ENCODE measurements around the gene UBXN4.

Gene UBXN4

GRCh38 chr2:135762530-135762929 lies 20.9 kb downstream of the UBXN4 start:
- Histone ChIP-seq H3K36me3 (ENCODE audit: control insufficient read depth, insufficient read depth, low read length) (peaks cover 81% of the 10 kb centered on the region), H3K27ac (ENCODE audit: low read depth, low read length) (no peak overlapping the region), H3K9me3 (ENCODE audit: control insufficient read depth, insufficient read depth, low read length) (no peaks in the 10 kb centered on the region), H3K4me3 (ENCODE audit: low read depth, low read length) (no peak overlapping the region), H3K4me1 (ENCODE audit: control insufficient read depth, insufficient read depth, low read length) (no peaks in the 10 kb centered on the region), H3K27me3 (ENCODE audit: control insufficient read depth, insufficient read depth, low read length) (no peaks in the 10 kb centered on the region), H3K9ac (ENCODE audit: low read depth, low read length) (no peak overlapping the region)

GRCh38 chr2:135768863-135769262 lies 27.2 kb downstream of the UBXN4 start:
- H3K4me1 ChIP-seq (ENCODE audit: control insufficient read depth, insufficient read depth, low read length) = no peaks in the 10 kb centered on the region
- H3K27ac ChIP-seq (ENCODE audit: low read depth, low read length) = no peak overlapping the region
- no peak overlapping the region for H3K9ac ChIP-seq (ENCODE audit: low read depth, low read length)
- H3K4me3 ChIP-seq (ENCODE audit: low read depth, low read length) = no peak overlapping the region
- no peaks in the 10 kb centered on the region for H3K27me3 ChIP-seq (ENCODE audit: control insufficient read depth, insufficient read depth, low read length)
- H3K36me3 ChIP-seq (ENCODE audit: control insufficient read depth, insufficient read depth, low read length) = peaks cover 87% of the 10 kb centered on the region
- no peaks in the 10 kb centered on the region for H3K9me3 ChIP-seq (ENCODE audit: control insufficient read depth, insufficient read depth, low read length)

DNA sequence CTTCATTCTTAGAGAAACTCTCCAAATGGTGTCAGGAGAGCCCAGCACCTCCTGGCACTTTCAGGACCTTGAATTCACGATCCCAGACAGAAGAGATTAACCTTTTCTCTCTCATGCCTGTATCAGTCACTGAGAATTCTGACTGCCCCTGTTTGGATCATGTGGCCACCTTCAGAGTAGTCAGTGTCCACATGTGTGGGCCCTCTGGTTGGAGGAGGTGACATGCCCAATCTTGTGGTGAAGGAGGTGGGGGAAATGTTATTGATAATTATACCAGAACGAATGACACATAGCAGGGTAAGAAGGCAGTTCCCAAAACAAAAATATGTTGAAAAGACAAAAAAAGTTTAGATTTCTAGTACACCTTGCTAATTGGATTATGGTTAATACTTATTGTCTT lies 31.7 kb downstream of the UBXN4 start:
- Histone ChIP-seq H3K36me3 (ENCODE audit: control insufficient read depth, insufficient read depth, low read length) (peaks cover 89% of the 10 kb centered on the region), H3K27ac (ENCODE audit: low read depth, low read length) (no peak overlapping the region)

GRCh38 chr2:135773917-135774316 lies 32.3 kb downstream of the UBXN4 start:
- H3K36me3 ChIP-seq (ENCODE audit: control insufficient read depth, insufficient read depth, low read length) = peaks cover 92% of the 10 kb centered on the region
- H3K9ac ChIP-seq (ENCODE audit: low read depth, low read length) = no peak overlapping the region
- no peaks in the 10 kb centered on the region for H3K27me3 ChIP-seq (ENCODE audit: control insufficient read depth, insufficient read depth, low read length)
- no peaks in the 10 kb centered on the region for H3K4me1 ChIP-seq (ENCODE audit: control insufficient read depth, insufficient read depth, low read length)
- H3K9me3 ChIP-seq (ENCODE audit: control insufficient read depth, insufficient read depth, low read length) = no peaks in the 10 kb centered on the region
- H3K27ac ChIP-seq (ENCODE audit: low read depth, low read length) = no peak overlapping the region
- H3K4me3 ChIP-seq (ENCODE audit: low read depth, low read length) = no peak overlapping the region

More for the DNA sequence above, 31.7 kb downstream of the UBXN4 start:
- no peaks in the 10 kb centered on the region for H3K9me3 ChIP-seq (ENCODE audit: control insufficient read depth, insufficient read depth, low read length)
- H3K4me3 ChIP-seq (ENCODE audit: low read depth, low read length) = no peak overlapping the region
- no peaks in the 10 kb centered on the region for H3K4me1 ChIP-seq (ENCODE audit: control insufficient read depth, insufficient read depth, low read length)
- H3K9ac ChIP-seq (ENCODE audit: low read depth, low read length) = no peak overlapping the region
- no peaks in the 10 kb centered on the region for H3K27me3 ChIP-seq (ENCODE audit: control insufficient read depth, insufficient read depth, low read length)

DNA sequence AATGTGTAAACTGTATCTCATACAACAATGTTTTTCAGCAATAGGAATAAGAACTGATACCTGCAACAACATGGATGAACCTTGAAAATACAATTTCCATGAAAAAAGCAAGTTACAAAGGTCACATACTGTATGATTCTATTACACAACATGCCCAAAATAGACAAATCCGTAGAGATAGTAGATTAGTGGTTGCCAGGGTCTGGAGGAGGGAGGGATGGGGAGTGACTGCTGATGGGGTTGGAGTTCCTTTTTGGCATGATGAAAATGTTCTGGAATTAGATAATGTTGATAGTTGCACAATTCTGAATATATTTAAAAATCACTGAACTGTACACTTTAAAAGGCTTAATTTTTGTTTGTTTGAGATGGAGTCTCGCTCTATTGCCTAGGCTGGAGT lies 33.8 kb downstream of the UBXN4 start:
- H3K27ac ChIP-seq (ENCODE audit: low read depth, low read length) = no peak overlapping the region
- H3K9me3 ChIP-seq (ENCODE audit: control insufficient read depth, insufficient read depth, low read length) = no peaks in the 10 kb centered on the region
- H3K36me3 ChIP-seq (ENCODE audit: control insufficient read depth, insufficient read depth, low read length) = peaks cover 91% of the 10 kb centered on the region

GRCh38 chr2:135776367-135776766 lies 34.7 kb downstream of the UBXN4 start:
- Histone ChIP-seq H3K36me3 (ENCODE audit: control insufficient read depth, insufficient read depth, low read length) (peaks cover 91% of the 10 kb centered on the region), H3K9ac (ENCODE audit: low read depth, low read length) (no peak overlapping the region), H3K4me1 (ENCODE audit: control insufficient read depth, insufficient read depth, low read length) (peaks cover under 1% of the 10 kb centered on the region; the same call in 1 of the 2 replicates), H3K4me3 (ENCODE audit: low read depth, low read length) (no peak overlapping the region), H3K27ac (ENCODE audit: low read depth, low read length) (no peak overlapping the region), H3K9me3 (ENCODE audit: control insufficient read depth, insufficient read depth, low read length) (no peaks in the 10 kb centered on the region), H3K27me3 (ENCODE audit: control insufficient read depth, insufficient read depth, low read length) (no peaks in the 10 kb centered on the region)

More for the DNA sequence above, 33.8 kb downstream of the UBXN4 start:
- no peaks in the 10 kb centered on the region for H3K4me1 ChIP-seq (ENCODE audit: control insufficient read depth, insufficient read depth, low read length)
- H3K4me3 ChIP-seq (ENCODE audit: low read depth, low read length) = no peak overlapping the region
- no peaks in the 10 kb centered on the region for H3K27me3 ChIP-seq (ENCODE audit: control insufficient read depth, insufficient read depth, low read length)
- H3K9ac ChIP-seq (ENCODE audit: low read depth, low read length) = no peak overlapping the region

- Histone ChIP-seq H3K27me3 (ENCODE audit: control insufficient read depth, insufficient read depth, low read length) (no peaks in the 10 kb centered on the region), H3K27ac (ENCODE audit: low read depth, low read length) (no peak overlapping the region), H3K9ac (ENCODE audit: low read depth, low read length) (no peak overlapping the region), H3K36me3 (ENCODE audit: control insufficient read depth, insufficient read depth, low read length) (peaks cover 82% of the 10 kb centered on the region), H3K4me3 (ENCODE audit: low read depth, low read length) (no peak overlapping the region), H3K9me3 (ENCODE audit: control insufficient read depth, insufficient read depth, low read length) (no peaks in the 10 kb centered on the region), H3K4me1 (ENCODE audit: control insufficient read depth, insufficient read depth, low read length) (peaks cover 16% of the 10 kb centered on the region)
These were observed 40.6 kb downstream of the UBXN4 start for GRCh38 chr2:135782231-135782630.

GRCh38 chr2:135783439-135783838 lies 41.8 kb downstream of the UBXN4 start:
- H3K9ac ChIP-seq (ENCODE audit: low read depth, low read length) = no peak overlapping the region
- no peaks in the 10 kb centered on the region for H3K9me3 ChIP-seq (ENCODE audit: control insufficient read depth, insufficient read depth, low read length)
- no peaks in the 10 kb centered on the region for H3K27me3 ChIP-seq (ENCODE audit: control insufficient read depth, insufficient read depth, low read length)
- peaks cover 16% of the 10 kb centered on the region for H3K4me1 ChIP-seq (ENCODE audit: control insufficient read depth, insufficient read depth, low read length)
- no peak overlapping the region for H3K27ac ChIP-seq (ENCODE audit: low read depth, low read length)
- H3K36me3 ChIP-seq (ENCODE audit: control insufficient read depth, insufficient read depth, low read length) = peaks cover 75% of the 10 kb centered on the region
- H3K4me3 ChIP-seq (ENCODE audit: low read depth, low read length) = no peak overlapping the region

DNA sequence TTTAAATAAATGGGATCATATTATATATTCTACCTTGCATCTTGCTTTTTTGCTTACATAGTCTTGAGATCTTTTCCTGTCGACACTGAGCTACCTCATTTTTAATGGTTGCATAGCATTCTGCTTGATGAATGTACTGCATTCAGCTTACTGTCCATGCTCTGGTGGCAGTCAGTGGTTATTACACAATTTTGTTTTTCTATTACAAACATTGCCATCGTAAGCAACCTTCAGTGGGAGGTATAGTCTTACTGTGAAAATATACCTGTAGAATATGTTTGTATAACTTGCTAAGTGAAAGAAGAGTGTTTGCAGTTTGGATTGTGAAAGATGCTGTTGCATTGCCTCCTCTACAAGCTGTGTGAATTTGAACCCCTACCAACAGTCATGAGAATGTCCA lies 43.4 kb downstream of the UBXN4 start:
- peaks cover 60% of the 10 kb centered on the region for H3K36me3 ChIP-seq (ENCODE audit: control insufficient read depth, insufficient read depth, low read length)
- H3K4me3 ChIP-seq (ENCODE audit: low read depth, low read length) = no peak overlapping the region
- H3K9me3 ChIP-seq (ENCODE audit: control insufficient read depth, insufficient read depth, low read length) = no peaks in the 10 kb centered on the region
- no peaks in the 10 kb centered on the region for H3K27me3 ChIP-seq (ENCODE audit: control insufficient read depth, insufficient read depth, low read length)
- peaks cover 16% of the 10 kb centered on the region for H3K4me1 ChIP-seq (ENCODE audit: control insufficient read depth, insufficient read depth, low read length)
- no peak overlapping the region for H3K27ac ChIP-seq (ENCODE audit: low read depth, low read length)
- no peak overlapping the region for H3K9ac ChIP-seq (ENCODE audit: low read depth, low read length)

DNA sequence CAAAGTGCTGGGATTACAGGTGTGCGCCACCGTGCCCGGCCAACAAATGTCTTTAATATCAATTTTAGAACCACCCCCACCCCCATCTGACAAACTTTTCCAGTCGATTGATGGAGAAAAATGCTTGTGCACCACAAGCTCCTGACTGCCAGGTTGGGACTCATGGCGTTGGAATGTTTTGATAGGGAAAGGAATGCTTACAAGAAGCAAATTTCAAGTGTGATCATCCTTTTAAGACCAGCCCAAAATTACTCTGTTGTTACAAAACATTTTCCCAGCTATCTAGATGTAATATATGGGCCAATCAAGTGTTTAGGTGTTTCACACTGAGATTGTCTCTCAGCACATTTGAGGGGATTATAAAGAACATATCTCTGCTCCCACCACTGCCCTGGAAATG lies 45.2 kb downstream of the UBXN4 start:
- H3K4me3 ChIP-seq (ENCODE audit: low read depth, low read length) = no peak overlapping the region
- no peaks in the 10 kb centered on the region for H3K27me3 ChIP-seq (ENCODE audit: control insufficient read depth, insufficient read depth, low read length)
- H3K27ac ChIP-seq (ENCODE audit: low read depth, low read length) = no peak overlapping the region
- no peaks in the 10 kb centered on the region for H3K9me3 ChIP-seq (ENCODE audit: control insufficient read depth, insufficient read depth, low read length)
- H3K4me1 ChIP-seq (ENCODE audit: control insufficient read depth, insufficient read depth, low read length) = peaks cover 11% of the 10 kb centered on the region
- no peak overlapping the region for H3K9ac ChIP-seq (ENCODE audit: low read depth, low read length)
- H3K36me3 ChIP-seq (ENCODE audit: control insufficient read depth, insufficient read depth, low read length) = peaks cover 42% of the 10 kb centered on the region

GRCh38 chr2:135790423-135790822 lies 48.8 kb downstream of the UBXN4 start:
- no peak overlapping the region for H3K4me3 ChIP-seq (ENCODE audit: low read depth, low read length)
- no peaks in the 10 kb centered on the region for H3K4me1 ChIP-seq (ENCODE audit: control insufficient read depth, insufficient read depth, low read length)
- no peaks in the 10 kb centered on the region for H3K9me3 ChIP-seq (ENCODE audit: control insufficient read depth, insufficient read depth, low read length)
- H3K27me3 ChIP-seq (ENCODE audit: control insufficient read depth, insufficient read depth, low read length) = no peaks in the 10 kb centered on the region
- H3K9ac ChIP-seq (ENCODE audit: low read depth, low read length) = no peak overlapping the region
- no peak overlapping the region for H3K27ac ChIP-seq (ENCODE audit: low read depth, low read length)
- H3K36me3 ChIP-seq (ENCODE audit: control insufficient read depth, insufficient read depth, low read length) = peaks cover 6% of the 10 kb centered on the region

Data from HUES48 (cell line).